HG03066 (cell line): Measurements from ENCODE around the gene CNN2.

Source experiments
- ATAC-seq: cut with Tn5 transposase; IDR thresholded peaks from one replicate; pipeline ENCODE4 v1.9.1; 2021; ENCODE audit warnings: low read depth; ENCODE audit not compliant: unreplicated experiment

CNN2 gene

DNA sequence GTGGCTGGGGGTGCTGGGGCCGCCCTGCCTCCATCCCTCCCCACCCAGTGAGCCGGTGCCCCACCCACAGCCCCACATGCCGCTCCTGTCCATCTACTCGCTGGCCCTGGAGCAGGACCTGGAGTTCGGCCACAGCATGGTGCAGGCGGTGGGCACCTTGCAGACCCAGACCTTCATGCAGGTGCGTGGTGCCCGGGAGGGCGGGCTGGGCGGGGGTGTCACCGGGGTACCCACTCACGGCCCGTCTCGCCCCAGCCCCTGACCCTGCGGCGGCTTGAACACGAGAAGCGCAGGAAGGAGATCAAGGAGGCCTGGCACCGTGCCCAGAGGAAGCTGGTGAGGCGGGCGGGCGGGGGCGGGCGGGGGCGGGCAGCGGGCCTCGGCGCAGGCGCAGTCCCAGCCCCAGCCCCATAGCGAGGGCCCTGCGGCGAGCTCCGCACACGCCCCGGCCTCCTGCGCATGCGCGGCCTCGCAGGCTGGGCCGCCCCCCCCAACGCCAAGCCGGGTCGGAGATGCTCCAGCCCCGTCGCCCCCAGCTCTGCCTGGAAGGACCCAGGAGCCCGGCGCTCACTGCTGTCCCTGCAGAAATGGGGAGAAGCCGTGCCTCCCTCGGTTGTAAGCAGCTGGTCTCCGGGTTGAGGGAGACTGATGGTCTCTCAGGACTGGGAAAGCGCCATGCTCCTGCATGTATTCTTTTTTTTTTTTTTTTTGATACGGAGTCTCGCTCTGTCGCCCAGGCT, 48.3 kb downstream of the CNN2 start:
- ATAC-seq = peak; percentile 40

DNA sequence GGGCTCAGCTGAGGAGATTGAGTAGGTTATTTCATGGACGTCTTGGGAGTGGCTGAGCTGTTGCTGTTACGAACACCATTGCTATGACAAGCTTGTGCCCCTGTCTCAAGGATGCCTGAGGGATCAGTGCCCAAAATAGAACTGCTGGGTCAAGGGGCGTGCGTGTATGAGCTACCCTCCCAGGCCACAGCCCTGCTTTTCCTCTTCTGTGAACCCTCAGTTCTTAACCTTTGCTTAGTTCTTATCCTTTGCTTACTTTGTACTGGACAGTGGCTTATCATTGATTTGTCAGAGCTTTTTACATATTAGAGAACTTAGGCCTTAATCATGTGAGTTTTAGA, 49.6 kb downstream of the CNN2 start:
- ATAC-seq = no peak

DNA sequence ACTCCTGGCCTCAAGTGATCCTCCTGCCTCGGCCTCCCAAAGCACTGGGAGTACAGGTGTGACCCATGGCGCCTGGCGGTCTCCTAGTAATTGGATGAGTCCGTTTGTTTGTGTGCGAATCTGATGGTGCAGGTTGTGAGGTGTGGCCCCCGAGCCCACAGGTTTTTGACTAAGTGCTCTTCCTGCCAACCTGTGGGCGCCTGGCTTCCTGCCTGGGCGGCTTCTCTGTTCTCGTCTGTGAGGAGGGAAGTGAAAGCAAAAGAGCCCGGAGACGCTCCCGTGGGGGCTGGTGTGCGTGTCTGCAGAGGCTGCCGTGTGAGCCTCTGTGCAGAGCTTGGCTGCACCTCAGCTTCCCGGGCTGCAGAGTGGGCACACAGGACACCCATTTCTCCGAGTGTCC, 50.5 kb downstream of the CNN2 start:
- peak; percentile 59 for ATAC-seq

GRCh38 chr19:1079566-1080111, 53.2 kb downstream of the CNN2 start:
- ATAC-seq = no peak

DNA sequence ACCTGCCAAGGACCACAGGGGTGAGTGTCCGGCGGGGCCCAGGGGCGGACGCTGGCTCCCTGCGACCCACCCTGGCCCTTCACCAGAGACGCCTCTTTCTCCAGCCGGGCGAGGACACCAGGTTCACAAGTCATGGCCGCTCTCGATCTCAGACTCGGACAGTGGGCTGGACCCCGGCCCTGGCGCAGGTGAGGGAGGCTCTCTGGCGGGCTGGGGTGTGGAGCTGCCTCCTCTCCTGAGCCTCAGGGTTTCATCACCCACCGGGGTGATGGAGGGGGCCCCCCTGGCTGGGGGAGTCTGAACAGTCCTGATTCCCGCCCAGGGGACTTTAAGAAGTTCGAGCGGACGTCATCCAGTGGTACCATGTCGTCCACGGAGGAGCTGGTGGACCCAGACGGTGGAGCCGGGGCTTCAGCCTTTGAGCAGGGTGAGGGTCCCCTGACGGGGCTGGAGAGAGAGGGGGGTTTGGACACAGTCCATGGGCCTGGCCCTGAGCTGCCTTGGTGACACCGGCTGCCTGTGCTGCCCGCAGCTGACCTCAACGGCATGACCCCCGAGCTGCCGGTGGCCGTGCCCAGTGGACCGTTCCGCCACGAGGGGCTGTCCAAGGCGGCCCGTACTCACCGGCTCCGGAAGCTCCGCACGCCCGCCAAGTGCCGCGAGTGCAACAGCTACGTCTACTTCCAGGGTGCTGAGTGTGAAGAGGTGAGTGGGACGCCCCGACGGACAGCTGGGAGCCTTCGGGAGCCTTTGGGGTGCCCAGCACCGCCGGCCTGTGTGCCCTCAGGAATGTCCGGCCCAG, 54.2 kb downstream of the CNN2 start:
- ATAC-seq = no peak

DNA sequence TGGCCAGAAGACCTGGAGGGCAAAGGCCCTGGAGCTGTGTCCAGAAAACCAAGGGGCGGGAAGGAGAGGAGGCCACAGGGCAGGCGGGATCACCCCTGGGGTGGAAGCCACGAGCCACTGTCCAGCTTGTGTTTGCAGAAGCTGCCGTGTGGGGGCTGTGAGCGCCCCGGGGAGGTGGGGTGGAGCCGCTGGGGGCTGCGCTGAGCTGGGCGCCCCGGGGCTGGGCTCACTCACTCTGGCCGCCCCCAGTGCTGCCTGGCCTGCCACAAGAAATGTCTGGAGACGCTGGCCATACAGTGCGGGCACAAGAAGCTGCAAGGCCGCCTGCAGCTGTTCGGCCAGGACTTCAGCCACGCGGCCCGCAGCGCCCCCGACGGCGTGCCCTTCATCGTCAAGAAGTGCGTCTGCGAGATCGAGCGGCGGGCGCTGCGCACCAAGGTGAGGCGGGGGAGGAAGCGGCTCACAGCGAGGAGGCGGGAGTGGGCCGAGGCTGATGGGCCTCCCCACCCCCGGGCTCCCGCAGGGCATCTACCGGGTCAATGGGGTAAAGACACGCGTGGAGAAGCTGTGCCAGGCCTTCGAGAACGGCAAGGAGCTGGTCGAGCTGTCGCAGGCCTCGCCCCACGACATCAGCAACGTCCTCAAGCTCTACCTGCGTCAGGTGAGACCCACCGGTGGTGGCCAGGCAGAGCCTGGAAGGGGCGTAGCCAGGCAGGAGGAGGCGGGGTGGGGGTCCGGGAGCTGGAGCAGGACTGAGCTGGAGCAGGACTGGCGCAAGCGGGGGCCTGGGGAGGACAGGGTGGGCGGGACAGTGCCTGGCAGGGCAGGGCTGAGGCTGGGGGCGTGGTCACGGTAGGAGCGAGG, 55.1 kb downstream of the CNN2 start:
- ATAC-seq = no peak

GRCh38 chr19:1082165-1082927, 55.9 kb downstream of the CNN2 start:
- no peak for ATAC-seq

DNA sequence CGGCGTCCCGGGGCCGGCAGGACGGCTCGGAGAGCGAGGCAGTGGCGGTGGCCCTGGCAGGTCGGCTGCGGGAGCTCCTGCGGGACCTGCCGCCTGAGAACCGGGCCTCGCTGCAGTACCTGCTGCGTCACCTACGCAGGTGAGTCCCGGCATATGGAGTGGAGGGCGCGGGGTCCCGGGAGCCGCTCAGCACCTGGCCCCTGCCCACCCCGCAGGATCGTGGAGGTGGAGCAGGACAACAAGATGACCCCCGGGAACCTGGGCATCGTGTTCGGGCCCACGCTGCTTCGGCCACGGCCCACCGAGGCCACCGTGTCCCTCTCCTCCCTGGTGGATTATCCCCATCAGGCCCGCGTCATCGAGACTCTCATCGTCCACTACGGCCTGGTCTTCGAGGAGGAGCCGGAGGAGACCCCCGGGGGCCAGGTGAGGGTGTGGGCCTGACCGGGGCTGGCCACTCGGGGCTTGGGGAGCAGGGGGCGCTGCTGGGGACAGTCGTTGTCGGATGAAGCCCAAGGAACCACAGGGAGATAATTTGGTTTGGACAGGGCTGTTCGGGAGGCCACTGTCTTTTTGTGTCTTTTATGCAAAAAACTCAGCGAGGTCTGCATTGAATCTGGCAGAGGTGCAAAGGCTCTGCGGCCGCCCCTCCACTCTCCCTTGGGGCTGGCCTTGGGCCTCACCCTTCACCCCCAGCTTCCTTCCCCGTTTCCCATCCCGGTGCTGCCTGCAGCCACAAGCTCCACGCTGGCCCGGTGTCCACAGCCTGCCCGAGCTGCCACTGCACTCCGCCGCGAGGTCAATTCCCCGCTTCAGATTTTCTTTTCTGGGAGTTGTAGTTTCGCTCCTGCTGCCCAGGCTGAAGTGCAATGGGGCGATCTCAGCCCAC, 56.8 kb downstream of the CNN2 start:
- no peak for ATAC-seq

DNA sequence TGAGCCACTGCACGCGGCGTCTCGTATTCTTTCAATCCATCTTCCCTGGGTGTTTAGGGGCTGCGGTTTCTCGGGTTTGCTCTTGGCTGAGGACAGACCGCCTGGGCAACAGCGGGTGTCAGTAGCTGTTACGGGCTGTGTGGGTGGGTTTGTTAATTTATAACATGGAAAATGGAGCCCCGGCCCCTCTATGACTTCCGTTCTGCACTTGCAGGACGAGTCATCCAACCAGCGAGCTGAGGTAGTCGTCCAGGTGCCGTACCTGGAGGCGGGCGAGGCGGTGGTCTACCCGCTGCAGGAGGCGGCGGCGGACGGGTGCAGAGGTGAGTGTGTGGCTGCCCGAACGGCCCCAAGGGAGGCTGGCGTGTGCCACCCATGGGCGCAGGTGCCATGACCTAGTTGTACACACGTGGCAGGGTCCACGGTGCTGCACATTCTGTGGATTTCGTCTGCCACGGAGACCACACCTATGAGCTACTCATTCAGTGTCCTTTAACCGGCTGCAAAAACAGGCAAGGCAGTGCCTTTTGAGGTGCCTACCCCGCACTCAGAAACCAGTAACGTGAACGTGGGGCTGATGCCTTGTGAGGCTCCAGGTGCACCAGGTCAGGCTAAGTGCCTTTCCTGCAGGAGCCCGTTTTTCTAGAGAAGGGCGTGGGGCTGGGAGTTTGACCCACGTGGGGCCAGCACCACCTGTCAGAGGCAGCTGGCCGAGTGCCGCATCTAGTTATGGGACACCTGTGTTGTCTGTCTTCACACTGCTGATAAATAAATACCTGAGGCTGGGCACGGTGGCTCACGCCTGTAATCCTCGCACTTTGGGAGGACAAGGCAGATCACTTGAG, 57.8 kb downstream of the CNN2 start:
- no peak for ATAC-seq

GRCh38 chr19:1085053-1085658, 58.7 kb downstream of the CNN2 start:
- ATAC-seq = no peak

- no peak for ATAC-seq
Measured at GRCh38 chr19:1085676-1086442, 59.5 kb downstream of the CNN2 start.

DNA sequence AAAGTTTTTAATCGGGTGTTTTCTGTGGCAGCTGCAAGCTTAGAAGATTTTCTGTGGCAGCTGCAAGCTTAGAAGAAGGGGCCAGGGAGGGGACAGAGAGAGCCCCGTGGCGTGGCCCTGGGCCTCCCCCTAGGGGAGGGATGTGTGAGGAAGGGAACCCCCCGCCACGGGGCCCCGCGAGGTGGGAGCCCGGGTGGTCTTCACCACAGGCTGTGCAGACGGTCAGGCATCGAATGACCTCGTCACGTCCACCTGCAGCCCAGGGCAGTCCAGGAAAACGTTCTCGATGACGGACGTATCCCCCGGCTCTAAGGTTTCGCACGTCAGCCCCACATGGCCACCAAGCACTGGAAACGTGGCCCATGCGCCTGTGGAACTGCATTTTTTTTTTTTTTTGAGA, 60.2 kb downstream of the CNN2 start:
- ATAC-seq = no peak

GRCh38 chr19:1087813-1088415, 61.5 kb downstream of the CNN2 start:
- ATAC-seq = no peak

DNA sequence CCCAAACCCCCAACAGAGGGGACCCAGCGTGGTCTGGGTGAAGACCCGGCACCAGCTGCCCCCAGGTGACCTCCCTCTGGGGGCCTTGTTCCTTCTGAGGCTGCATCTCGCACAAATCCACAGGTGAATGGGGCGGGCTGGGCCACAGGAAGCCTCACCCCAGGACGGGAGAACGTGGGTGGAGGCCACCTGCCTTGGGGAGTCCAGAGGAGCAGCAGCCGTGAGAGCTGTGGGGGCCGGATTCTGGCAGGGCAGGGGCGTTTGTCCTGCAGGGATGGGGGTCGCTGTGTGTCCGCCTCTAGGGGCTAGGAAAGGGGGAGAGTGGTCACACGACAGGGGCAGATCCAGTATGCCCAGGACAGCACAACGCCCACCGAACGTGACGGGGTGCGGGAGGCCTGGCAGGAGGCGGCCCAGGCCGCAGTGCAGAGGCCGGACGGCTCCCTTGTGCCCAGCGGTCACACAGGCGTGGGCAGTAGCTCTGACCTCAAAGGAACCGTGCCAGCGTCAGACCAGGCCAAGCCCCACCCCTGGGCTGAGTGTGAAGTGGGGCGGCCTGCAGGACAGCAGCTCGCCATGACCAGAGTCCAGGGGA, 62.1 kb downstream of the CNN2 start:
- ATAC-seq = no peak
